HG03045 (cell line): Measurements from ENCODE around the gene MYD88.
"Not testable (repeated sequence)": the region's sequence is repeated elsewhere in the genome, so short reads cannot be mapped to it uniquely, and the experiment has no call there.

ENCODE experiments used
- ATAC-seq: cut with Tn5 transposase; IDR thresholded peaks from one replicate; pipeline ENCODE4 v1.9.1; 2021; ENCODE audit warnings: mild to moderate bottlenecking, moderate library complexity; ENCODE audit not compliant: unreplicated experiment

The MYD88 gene

GRCh38 chr3:38141173-38141951, 2.9 kb downstream of the MYD88 start:
- ATAC-seq: no peak

GRCh38 chr3:38141952-38142273, 3.5 kb downstream of the MYD88 start:
- ATAC-seq: no peak

- no peak for ATAC-seq
These were observed 4.5 kb downstream of the MYD88 start for GRCh38 chr3:38142959-38143358.

- ATAC-seq: no peak
These were observed 5.0 kb downstream of the MYD88 start for GRCh38 chr3:38143511-38143910.

- no peak for ATAC-seq
These were observed 8.0 kb downstream of the MYD88 start for GRCh38 chr3:38146504-38146903.

- no peak for ATAC-seq
These were observed 9.0 kb downstream of the MYD88 start for GRCh38 chr3:38147421-38147820.

GRCh38 chr3:38148311-38148882, 9.9 kb downstream of the MYD88 start:
- ATAC-seq: no peak

- no peak for ATAC-seq
These were observed 11.2 kb downstream of the MYD88 start for GRCh38 chr3:38149708-38150107.

GRCh38 chr3:38150780-38151528, 12.5 kb downstream of the MYD88 start:
- no peak for ATAC-seq

- ATAC-seq: no peak
These were observed 13.3 kb downstream of the MYD88 start for GRCh38 chr3:38151667-38152265.

- ATAC-seq: no peak
These were observed 14.1 kb downstream of the MYD88 start for GRCh38 chr3:38152609-38153008.

- no peak for ATAC-seq
These were observed 14.8 kb downstream of the MYD88 start for GRCh38 chr3:38153221-38153620.

- ATAC-seq: no peak
These were observed 15.6 kb downstream of the MYD88 start for GRCh38 chr3:38154033-38154494.

- no peak for ATAC-seq
These were observed 16.3 kb downstream of the MYD88 start for GRCh38 chr3:38154625-38155255.

- ATAC-seq: no peak
These were observed 17.4 kb downstream of the MYD88 start for GRCh38 chr3:38155825-38156224.

GRCh38 chr3:38157117-38157516, 18.7 kb downstream of the MYD88 start:
- no peak for ATAC-seq

GRCh38 chr3:38157595-38157994, 19.1 kb downstream of the MYD88 start:
- no peak for ATAC-seq

GRCh38 chr3:38158472-38158871, 20.0 kb downstream of the MYD88 start:
- no peak for ATAC-seq

- ATAC-seq: not testable (repeated sequence)
These were observed 22.2 kb downstream of the MYD88 start for GRCh38 chr3:38160704-38161103.

- no peak for ATAC-seq
These were observed 24.8 kb downstream of the MYD88 start for GRCh38 chr3:38163117-38163840.
